ENCODE measurements around the gene BATF. TPM values are rescaled to one million over a fixed set of nuclear protein-coding genes. Genes with fewer than 3 reads are reported as not detected.

BATF gene
- total and polyA plus RNA-seq, 2 experiments from 2014 or later = 3.1 TPM; not detected in 1

- peaks cover 25% of the 10 kb centered on the region for H3K4me1 ChIP-seq (ENCODE audit: insufficient read depth)
- H3K79me2 ChIP-seq = no peaks in the 10 kb centered on the region
- 86% methylated on average over 17 of the region's 17 CpGs for WGBS (ENCODE audit: low lambda C conversion rate, missing lambda C conversion rate)
- H3K36me3 ChIP-seq (replicated peaks; ENCODE audit: insufficient read depth, low read depth) = no peaks in the 10 kb centered on the region
- H3K27ac ChIP-seq = no peak overlapping the region
- H3K9me3 ChIP-seq (ENCODE audit: low read depth) = no peaks in the 10 kb centered on the region
- no peaks in the 10 kb centered on the region for H3K9me2 ChIP-seq (replicated peaks; ENCODE audit: insufficient read depth)
- H3K27me3 ChIP-seq = no peaks in the 10 kb centered on the region
- no peak overlapping the region for H3K4me3 ChIP-seq
- TF ChIP-seq CTCF (IDR thresholded peaks at IDR 0.05; ENCODE audit: poor library complexity) (no peak), EZH2phosphoT487 (IDR thresholded peaks at IDR 0.05; ENCODE audit: low read depth, severe bottlenecking, unreplicated experiment) (no peak), EZH2 (IDR thresholded peaks at IDR 0.05; ENCODE audit: borderline replicate concordance) (no peak)
- no peak overlapping the region for H3K4me2 ChIP-seq
- DNase-seq (ENCODE audit: low spot score) = no peak
- no peaks in the 10 kb centered on the region for H4K20me1 ChIP-seq (ENCODE audit: insufficient read depth, poor library complexity, severe bottlenecking)
- H2AFZ ChIP-seq = no peak overlapping the region
Observed at GRCh38 chr14:75539561-75540478, 17.6 kb downstream of the BATF start.

GRCh38 chr14:75540479-75540851 is 18.2 kb downstream of the BATF start:
- no peak for TF ChIP-seq EZH2 (IDR thresholded peaks at IDR 0.05; ENCODE audit: borderline replicate concordance)
- TF ChIP-seq CTCF (IDR thresholded peaks at IDR 0.05; ENCODE audit: poor library complexity) = no peak
- no peak for TF ChIP-seq EZH2phosphoT487 (IDR thresholded peaks at IDR 0.05; ENCODE audit: low read depth, severe bottlenecking, unreplicated experiment)
- Histone ChIP-seq H3K27me3 (no peaks in the 10 kb centered on the region), H3K4me3 (no peak overlapping the region), H3K27ac (no peak overlapping the region), H3K79me2 (no peaks in the 10 kb centered on the region), H3K9me2 (replicated peaks; ENCODE audit: insufficient read depth) (no peaks in the 10 kb centered on the region), H3K4me1 (ENCODE audit: insufficient read depth) (peaks cover 19% of the 10 kb centered on the region), H3K4me2 (no peak overlapping the region), H4K20me1 (ENCODE audit: insufficient read depth, poor library complexity, severe bottlenecking) (no peaks in the 10 kb centered on the region), H3K36me3 (replicated peaks; ENCODE audit: insufficient read depth, low read depth) (no peaks in the 10 kb centered on the region), H3K9me3 (ENCODE audit: low read depth) (no peaks in the 10 kb centered on the region), H2AFZ (no peak overlapping the region)
- no peak for DNase-seq (ENCODE audit: low spot score)
- WGBS (ENCODE audit: low lambda C conversion rate, missing lambda C conversion rate) = 68% methylated on average over 7 of the region's 7 CpGs

- H3K36me3 ChIP-seq (replicated peaks; ENCODE audit: insufficient read depth, low read depth) = no peaks in the 10 kb centered on the region
- WGBS (ENCODE audit: low lambda C conversion rate, missing lambda C conversion rate) = 48% methylated on average over 10 of the region's 10 CpGs
Observed at GRCh38 chr14:75542588-75543091, 20.4 kb downstream of the BATF start.

More at GRCh38 chr14:75542588-75543091, 20.4 kb downstream of the BATF start:
- TF ChIP-seq EZH2 (IDR thresholded peaks at IDR 0.05; ENCODE audit: borderline replicate concordance) (no peak), CTCF (IDR thresholded peaks at IDR 0.05; ENCODE audit: poor library complexity) (no peak), EZH2phosphoT487 (IDR thresholded peaks at IDR 0.05; ENCODE audit: low read depth, severe bottlenecking, unreplicated experiment) (no peak)
- Histone ChIP-seq H3K9me2 (replicated peaks; ENCODE audit: insufficient read depth) (no peaks in the 10 kb centered on the region), H3K9me3 (ENCODE audit: low read depth) (no peaks in the 10 kb centered on the region), H3K79me2 (no peaks in the 10 kb centered on the region), H3K27me3 (no peaks in the 10 kb centered on the region), H3K4me1 (ENCODE audit: insufficient read depth) (peaks cover 4% of the 10 kb centered on the region), H3K4me3 (no peak overlapping the region), H2AFZ (no peak overlapping the region), H3K4me2 (peak overlapping the region; percentile 37), H4K20me1 (ENCODE audit: insufficient read depth, poor library complexity, severe bottlenecking) (no peaks in the 10 kb centered on the region), H3K27ac (peak overlapping the region; percentile 73)
- DNase-seq (ENCODE audit: low spot score) = peak; percentile 68
